Liver (tissue), 9 donors: ENCODE data around the gene MPND. TPM values are rescaled to one million over a fixed set of nuclear protein-coding genes. Genes with fewer than 3 reads are reported as not detected.

Source experiments
- DNase-seq: peaks from one replicate; pipeline ENCODE4 v3.0.0-alpha.2; 2017; ENCODE audit warnings: low spot score
- H3K27ac ChIP-seq, 2 donors: one replicate each; pipeline ENCODE4 v1.7.0; 2013; ENCODE audit warnings: inconsistent platforms in 2 of 2, low read length in 2 of 2, control low read depth in 1 of 2, low read depth in 1 of 2, mild to moderate bottlenecking in 1 of 2
- H3K27me3 ChIP-seq, 4 donors: one replicate each; pipeline versions ENCODE4 v1.6.1 to v1.7.0; 2013; ENCODE audit warnings: low read length in 3 of 4, inconsistent platforms in 1 of 4, mild to moderate bottlenecking in 1 of 4, moderate library complexity in 1 of 4; ENCODE audit not compliant: control insufficient read depth in 4 of 4, insufficient read depth in 4 of 4
- H3K36me3 ChIP-seq, 4 donors: one replicate each; pipeline versions ENCODE4 v1.6.1 to v1.7.0; 2013; ENCODE audit warnings: low read length in 3 of 4, mild to moderate bottlenecking in 3 of 4, low read depth in 1 of 4, moderate library complexity in 1 of 4; ENCODE audit not compliant: control insufficient read depth in 4 of 4, insufficient read depth in 3 of 4
- H3K4me1 ChIP-seq, 4 donors: one replicate each; pipeline versions ENCODE4 v1.6.1 to v1.7.0; 2013; ENCODE audit warnings: low read length in 3 of 4, mild to moderate bottlenecking in 3 of 4, moderate library complexity in 1 of 4; ENCODE audit not compliant: control insufficient read depth in 4 of 4, insufficient read depth in 4 of 4
- H3K4me3 ChIP-seq, 3 donors: one replicate each; pipeline versions ENCODE4 v1.6.1 to v1.7.0; 2013; ENCODE audit warnings: low read length in 3 of 3, control low read depth in 1 of 3, low read depth in 1 of 3, mild to moderate bottlenecking in 1 of 3
- H3K9ac ChIP-seq, 2 donors: one replicate each; pipeline ENCODE4 v1.7.0; 2013; ENCODE audit warnings: low read length in 2 of 2, mild to moderate bottlenecking in 2 of 2, moderate library complexity in 2 of 2, control low read depth in 1 of 2, low read depth in 1 of 2
- H3K9me3 ChIP-seq, 4 donors: one replicate each; pipeline versions ENCODE4 v1.6.1 to v1.7.0; 2013; ENCODE audit warnings: low read length in 3 of 4; ENCODE audit not compliant: control insufficient read depth in 4 of 4
- FOXA2 ChIP-seq: IDR thresholded peaks from 2 replicates; pipeline ENCODE4 v1.6.1; 2016; ENCODE audit warnings: antibody characterized with exemption
- GABPA ChIP-seq, 2 donors: IDR thresholded peaks in 1 of 2; conservative IDR thresholded peaks in 1 of 2; 2 replicates each; pipeline ENCODE4 v1.6.1; 2016; ENCODE audit warnings: antibody characterized with exemption in 2 of 2, mild to moderate bottlenecking in 1 of 2, moderate library complexity in 1 of 2
- HNF4G ChIP-seq: IDR thresholded peaks from 2 replicates; pipeline ENCODE4 v1.6.1; 2016; ENCODE audit warnings: antibody characterized with exemption
- JUND ChIP-seq, 2 donors: IDR thresholded peaks; 2 replicates each; pipeline ENCODE4 v1.6.1; 2016; ENCODE audit warnings: antibody characterized with exemption in 2 of 2
- RAD21 ChIP-seq, 2 donors: IDR thresholded peaks; 2 replicates each; pipeline ENCODE4 v1.6.1; 2016; ENCODE audit warnings: antibody characterized with exemption in 2 of 2, mild to moderate bottlenecking in 2 of 2
- SP1 ChIP-seq: IDR thresholded peaks from 2 replicates; pipeline ENCODE4 v1.6.1; 2018; ENCODE audit warnings: antibody characterized with exemption, mild to moderate bottlenecking
- TAF1 ChIP-seq: conservative IDR thresholded peaks from 2 replicates; pipeline ENCODE4 v1.6.1; 2016; ENCODE audit warnings: antibody characterized with exemption, mild to moderate bottlenecking
- YY1 ChIP-seq: IDR thresholded peaks from 2 replicates; pipeline ENCODE4 v1.6.1; 2016; ENCODE audit warnings: antibody characterized with exemption, mild to moderate bottlenecking
- WGBS: extraction: QIAGEN DNeasy Blood & Tissue Kit; methylation state at CpG from one replicate; pipeline ENCODE4 v1.1.7; 2013; 5-methylcytosine and 5-hydroxymethylcytosine counted together
- polyA plus RNA-seq, 2 donors: library from polyadenylated mRNA; stranded (reverse) in 1 of 2; unstranded in 1 of 2; fragments of 200-250 nt in 1 of 2; fragments of >200 nt in 1 of 2; fragmentation: Nextera tagmentation in 1 of 2; extraction: Ambion mirVana in 1 of 2; gene quantifications; one replicate each; pipeline versions ENCODE4 v1.2.1 to v1.2.3, GENCODE V29; 2013 to 2015
- total RNA-seq, 2 donors: library from RNA; depleted of rRNA; stranded (reverse); fragments of >200 nt; gene quantifications; one replicate each; pipeline ENCODE4 v1.2.3, GENCODE V29; 2014
- TF ChIP-seq, protein P1 (sequence below): IDR thresholded peaks from 2 replicates; pipeline ENCODE4 v1.6.1; 2016; ENCODE audit warnings: antibody characterized with exemption
- TF ChIP-seq, protein P2 (sequence below): IDR thresholded peaks from 2 replicates; pipeline ENCODE4 v1.6.1; 2016; ENCODE audit warnings: antibody characterized with exemption
- TF ChIP-seq, protein P3 (sequence below): IDR thresholded peaks from 2 replicates; pipeline ENCODE4 v1.6.1; 2016; ENCODE audit warnings: antibody characterized with exemption, mild to moderate bottlenecking
- TF ChIP-seq, protein P4 (sequence below): fragments of 150-350 bp; IDR thresholded peaks from 2 replicates; pipeline ENCODE4 v1.5.1; 2017; ENCODE audit warnings: improper control_type of control experiment, low read depth, low read length; ENCODE audit not compliant: missing input control
- donor health status: healthy.
- donor health status: healthy.
- donor health status: healthy.
- donor health status: healthy.
- donor health status: healthy.

The MPND gene
- total and polyA plus RNA-seq, 4 donors: 4.7 to 9.9 (median 9.2) TPM

DNA sequence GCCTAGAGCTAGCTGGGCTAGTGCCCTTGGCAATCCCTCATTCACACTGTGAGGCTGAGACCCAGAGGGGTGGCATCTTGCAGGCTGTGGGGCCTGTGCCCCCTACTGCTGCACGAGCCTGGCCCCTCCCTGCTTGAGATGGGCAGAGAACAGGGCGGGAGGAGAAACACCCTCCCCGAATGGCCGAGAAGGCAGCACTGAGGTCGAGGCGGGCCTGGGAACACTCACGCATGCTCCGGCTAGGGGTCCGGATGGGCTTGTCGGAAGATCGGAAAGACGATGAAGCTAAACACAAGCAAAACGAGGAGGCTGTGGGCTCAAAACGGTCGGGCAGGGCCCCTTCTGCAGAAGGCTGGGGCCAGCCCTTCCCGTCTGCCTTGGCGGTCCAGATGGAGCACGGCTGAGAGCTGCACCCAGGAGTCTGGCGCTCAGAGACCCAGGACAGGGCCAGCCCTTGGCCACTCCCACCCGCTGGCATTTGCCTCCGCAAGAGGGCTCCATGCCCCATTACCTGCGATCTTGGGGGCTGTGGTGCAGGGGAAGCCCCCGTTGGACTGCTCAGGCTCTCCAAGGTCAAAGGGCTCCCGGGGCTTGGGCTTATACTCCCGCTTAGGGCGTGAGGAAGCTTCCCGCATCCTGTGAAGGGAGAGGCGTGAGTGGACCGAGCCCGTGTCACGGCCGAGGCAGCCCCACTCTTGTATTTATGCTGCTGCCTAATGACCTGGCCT is 18.9 kb downstream of the MPND start:
- peaks cover 10 to 67% (median 34%) of the 10 kb centered on the region in 4 donors for H3K36me3 ChIP-seq
- peaks cover 0 to 4% (median 0%) of the 10 kb centered on the region in 4 donors for H3K4me1 ChIP-seq
- H3K27me3 ChIP-seq: no peaks in the 10 kb centered on the region
- H3K9ac ChIP-seq: no peak overlapping the region
- no peak for TF ChIP-seq SP1
- no peak for TF ChIP-seq TAF1
- TF ChIP-seq, protein P1, sequence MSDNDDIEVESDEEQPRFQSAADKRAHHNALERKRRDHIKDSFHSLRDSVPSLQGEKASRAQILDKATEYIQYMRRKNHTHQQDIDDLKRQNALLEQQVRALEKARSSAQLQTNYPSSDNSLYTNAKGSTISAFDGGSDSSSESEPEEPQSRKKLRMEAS: no peak
- TF ChIP-seq, protein P2, sequence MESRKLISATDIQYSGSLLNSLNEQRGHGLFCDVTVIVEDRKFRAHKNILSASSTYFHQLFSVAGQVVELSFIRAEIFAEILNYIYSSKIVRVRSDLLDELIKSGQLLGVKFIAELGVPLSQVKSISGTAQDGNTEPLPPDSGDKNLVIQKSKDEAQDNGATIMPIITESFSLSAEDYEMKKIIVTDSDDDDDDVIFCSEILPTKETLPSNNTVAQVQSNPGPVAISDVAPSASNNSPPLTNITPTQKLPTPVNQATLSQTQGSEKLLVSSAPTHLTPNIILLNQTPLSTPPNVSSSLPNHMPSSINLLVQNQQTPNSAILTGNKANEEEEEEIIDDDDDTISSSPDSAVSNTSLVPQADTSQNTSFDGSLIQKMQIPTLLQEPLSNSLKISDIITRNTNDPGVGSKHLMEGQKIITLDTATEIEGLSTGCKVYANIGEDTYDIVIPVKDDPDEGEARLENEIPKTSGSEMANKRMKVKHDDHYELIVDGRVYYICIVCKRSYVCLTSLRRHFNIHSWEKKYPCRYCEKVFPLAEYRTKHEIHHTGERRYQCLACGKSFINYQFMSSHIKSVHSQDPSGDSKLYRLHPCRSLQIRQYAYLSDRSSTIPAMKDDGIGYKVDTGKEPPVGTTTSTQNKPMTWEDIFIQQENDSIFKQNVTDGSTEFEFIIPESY: no peak
- TF ChIP-seq RAD21 (IDR thresholded peaks at IDR 0.05): no peak
- TF ChIP-seq, protein P3, sequence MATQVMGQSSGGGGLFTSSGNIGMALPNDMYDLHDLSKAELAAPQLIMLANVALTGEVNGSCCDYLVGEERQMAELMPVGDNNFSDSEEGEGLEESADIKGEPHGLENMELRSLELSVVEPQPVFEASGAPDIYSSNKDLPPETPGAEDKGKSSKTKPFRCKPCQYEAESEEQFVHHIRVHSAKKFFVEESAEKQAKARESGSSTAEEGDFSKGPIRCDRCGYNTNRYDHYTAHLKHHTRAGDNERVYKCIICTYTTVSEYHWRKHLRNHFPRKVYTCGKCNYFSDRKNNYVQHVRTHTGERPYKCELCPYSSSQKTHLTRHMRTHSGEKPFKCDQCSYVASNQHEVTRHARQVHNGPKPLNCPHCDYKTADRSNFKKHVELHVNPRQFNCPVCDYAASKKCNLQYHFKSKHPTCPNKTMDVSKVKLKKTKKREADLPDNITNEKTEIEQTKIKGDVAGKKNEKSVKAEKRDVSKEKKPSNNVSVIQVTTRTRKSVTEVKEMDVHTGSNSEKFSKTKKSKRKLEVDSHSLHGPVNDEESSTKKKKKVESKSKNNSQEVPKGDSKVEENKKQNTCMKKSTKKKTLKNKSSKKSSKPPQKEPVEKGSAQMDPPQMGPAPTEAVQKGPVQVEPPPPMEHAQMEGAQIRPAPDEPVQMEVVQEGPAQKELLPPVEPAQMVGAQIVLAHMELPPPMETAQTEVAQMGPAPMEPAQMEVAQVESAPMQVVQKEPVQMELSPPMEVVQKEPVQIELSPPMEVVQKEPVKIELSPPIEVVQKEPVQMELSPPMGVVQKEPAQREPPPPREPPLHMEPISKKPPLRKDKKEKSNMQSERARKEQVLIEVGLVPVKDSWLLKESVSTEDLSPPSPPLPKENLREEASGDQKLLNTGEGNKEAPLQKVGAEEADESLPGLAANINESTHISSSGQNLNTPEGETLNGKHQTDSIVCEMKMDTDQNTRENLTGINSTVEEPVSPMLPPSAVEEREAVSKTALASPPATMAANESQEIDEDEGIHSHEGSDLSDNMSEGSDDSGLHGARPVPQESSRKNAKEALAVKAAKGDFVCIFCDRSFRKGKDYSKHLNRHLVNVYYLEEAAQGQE: no peak
- TF ChIP-seq FOXA2: no peak
- TF ChIP-seq YY1: no peak
- DNase-seq: no peak
- H3K27ac ChIP-seq: no peak overlapping the region
- WGBS: 87% methylated on average over 32 of the region's 32 CpGs
- H3K9me3 ChIP-seq: no peaks in the 10 kb centered on the region
- no peak overlapping the region for H3K4me3 ChIP-seq

DNA sequence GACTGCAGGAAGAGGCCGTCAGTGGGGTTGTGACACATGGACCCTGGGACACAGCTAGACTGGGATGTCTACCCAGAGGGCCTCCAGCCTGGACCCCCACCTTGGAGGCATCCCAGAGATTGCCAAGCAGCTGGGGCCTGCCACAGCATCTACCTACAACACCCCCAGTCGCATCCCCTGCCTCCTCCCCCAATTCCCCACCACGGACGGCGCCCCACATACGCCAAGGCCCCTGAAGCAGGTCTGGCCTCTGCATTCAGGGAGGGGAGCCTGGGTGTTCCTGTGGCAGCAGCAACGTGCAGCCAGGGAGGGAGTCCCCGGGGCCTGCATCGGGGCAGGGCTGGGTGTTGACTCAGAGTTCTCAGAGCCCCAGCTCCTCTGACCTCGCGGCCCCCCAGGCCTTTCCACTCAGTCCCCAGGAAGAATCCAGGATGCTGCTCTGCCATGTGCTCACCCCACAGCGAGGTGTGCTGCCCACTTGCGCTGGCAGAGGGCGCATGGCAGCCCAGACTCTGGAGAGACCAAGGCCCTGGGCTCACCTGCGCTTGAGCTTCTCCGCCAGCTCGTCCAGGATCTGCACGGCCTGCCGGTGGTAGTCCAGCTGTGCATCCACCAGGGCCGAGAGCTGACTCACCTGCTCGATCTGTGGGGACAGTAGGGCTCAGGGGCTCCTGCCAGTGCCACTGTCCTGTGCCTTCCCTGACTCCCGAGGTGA is 19.6 kb downstream of the MPND start:
- DNase-seq: no peak
- no peaks in the 10 kb centered on the region for H3K27me3 ChIP-seq
- no peak overlapping the region for H3K4me3 ChIP-seq
- 84% methylated on average over 22 of the region's 22 CpGs for WGBS
- TF ChIP-seq HNF4G (no peak), JUND (IDR thresholded peaks at IDR 0.05) (no peak), RAD21 (IDR thresholded peaks at IDR 0.05) (peak in 1 of 2 donors; percentile 54), GABPA (IDR thresholded peaks at IDR 0.05 in 1 of 2, conservative IDR thresholded peaks at IDR 0.05 in 1 of 2) (no peak)
- TF ChIP-seq, protein P4, sequence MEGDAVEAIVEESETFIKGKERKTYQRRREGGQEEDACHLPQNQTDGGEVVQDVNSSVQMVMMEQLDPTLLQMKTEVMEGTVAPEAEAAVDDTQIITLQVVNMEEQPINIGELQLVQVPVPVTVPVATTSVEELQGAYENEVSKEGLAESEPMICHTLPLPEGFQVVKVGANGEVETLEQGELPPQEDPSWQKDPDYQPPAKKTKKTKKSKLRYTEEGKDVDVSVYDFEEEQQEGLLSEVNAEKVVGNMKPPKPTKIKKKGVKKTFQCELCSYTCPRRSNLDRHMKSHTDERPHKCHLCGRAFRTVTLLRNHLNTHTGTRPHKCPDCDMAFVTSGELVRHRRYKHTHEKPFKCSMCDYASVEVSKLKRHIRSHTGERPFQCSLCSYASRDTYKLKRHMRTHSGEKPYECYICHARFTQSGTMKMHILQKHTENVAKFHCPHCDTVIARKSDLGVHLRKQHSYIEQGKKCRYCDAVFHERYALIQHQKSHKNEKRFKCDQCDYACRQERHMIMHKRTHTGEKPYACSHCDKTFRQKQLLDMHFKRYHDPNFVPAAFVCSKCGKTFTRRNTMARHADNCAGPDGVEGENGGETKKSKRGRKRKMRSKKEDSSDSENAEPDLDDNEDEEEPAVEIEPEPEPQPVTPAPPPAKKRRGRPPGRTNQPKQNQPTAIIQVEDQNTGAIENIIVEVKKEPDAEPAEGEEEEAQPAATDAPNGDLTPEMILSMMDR: peak; percentile 16
- TF ChIP-seq, protein P1: no peak
- H3K9ac ChIP-seq: no peak overlapping the region
- no peaks in the 10 kb centered on the region for H3K9me3 ChIP-seq
- peaks cover 0 to 6% (median 3%) of the 10 kb centered on the region in 4 donors for H3K4me1 ChIP-seq
- H3K27ac ChIP-seq: no peak overlapping the region
- peaks cover 10 to 67% (median 36%) of the 10 kb centered on the region in 4 donors for H3K36me3 ChIP-seq
